ENCODE data around the gene GRIFIN.
"Not testable (repeated sequence)": the region's sequence is repeated elsewhere in the genome, so short reads cannot be mapped to it uniquely, and the experiment has no call there.

Gene GRIFIN

DNA sequence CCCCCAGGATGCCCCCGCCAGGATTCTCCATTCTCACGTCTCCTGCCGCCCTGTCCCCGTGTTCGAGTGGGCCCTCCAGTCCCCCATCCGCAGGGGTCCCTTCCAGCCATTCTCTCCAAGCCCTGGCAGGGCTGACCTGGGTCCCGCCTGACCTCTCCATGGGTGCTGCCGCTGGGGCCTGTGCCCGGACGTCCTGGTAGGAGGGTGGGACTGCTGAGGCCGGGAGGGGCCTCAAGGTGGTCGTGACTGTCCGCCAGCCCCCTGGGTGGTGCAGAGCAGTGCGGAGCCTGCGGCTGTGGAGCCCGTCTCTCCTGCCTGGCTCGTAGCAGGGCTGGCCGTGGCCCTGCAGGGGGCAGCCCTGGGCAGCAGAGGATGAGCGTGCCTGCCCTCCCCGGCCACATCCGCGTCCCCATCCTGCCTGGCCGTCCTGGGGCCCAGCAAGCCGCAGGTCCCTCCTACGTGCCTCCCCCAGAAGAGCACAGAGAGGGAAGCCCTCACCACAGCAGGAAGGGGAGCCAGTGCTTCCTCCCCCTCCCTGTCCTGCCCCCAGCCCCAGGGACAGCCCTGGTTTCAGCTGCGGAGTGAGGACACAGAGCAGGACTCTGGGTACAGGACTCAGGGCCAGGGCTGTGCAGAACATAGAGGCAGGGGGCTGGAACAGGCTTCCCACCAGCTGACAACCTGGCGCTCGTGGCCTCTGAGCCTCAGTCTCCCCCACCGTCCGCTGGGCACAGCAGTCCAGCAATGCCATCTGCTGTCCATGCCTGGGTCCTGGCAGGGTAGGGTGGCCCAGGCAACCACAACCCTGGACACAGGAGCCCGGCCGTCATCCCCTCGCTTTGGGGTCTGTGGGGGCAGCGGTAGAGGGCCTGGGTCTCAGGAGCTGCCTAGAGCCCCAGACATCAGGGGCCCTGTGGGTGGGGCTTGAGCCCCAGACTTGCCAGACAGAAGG lies 1.5 kb upstream of the GRIFIN start:
- no peak for DNase-seq

DNA sequence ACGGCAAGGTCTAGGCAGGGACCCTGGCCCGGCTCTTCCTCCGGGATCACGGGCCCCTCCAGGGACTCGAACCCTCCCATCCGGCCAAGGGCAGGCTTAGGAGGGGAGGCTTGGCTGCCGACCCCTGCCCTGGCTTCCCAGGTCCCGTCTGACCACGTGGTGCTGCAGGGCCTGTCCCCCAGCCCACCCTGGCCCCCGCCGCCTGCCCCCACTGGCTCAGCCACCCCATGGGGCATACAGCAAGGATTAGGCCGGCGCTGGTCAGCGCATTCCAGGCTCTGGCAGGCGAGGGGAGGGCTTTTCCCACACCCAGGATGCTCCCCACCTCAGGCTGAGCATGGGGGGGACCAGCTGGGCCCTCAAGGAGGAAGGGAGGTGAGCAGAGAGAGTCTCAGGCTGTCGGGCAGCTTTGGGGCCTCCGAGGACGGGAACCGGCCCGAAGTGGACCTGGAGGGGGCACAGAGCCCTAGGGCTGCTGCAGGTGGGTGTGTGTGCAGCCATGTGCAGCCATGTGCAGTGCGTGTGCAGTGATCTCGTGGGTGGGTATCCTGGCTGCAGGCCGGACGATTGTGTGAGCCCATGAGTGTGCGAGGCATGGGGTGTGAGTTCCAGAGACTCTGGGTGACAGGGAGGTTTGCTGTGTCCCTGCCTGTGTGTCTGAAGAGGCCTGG lies 713 bp upstream of the GRIFIN start:
- no peak for DNase-seq

- DNase-seq: no peak
These were observed 551 bp downstream of the GRIFIN start for GRCh38 chr7:2475678-2476015.

- DNase-seq: no peak
These were observed 1.2 kb downstream of the GRIFIN start for GRCh38 chr7:2474813-2475677.

DNA sequence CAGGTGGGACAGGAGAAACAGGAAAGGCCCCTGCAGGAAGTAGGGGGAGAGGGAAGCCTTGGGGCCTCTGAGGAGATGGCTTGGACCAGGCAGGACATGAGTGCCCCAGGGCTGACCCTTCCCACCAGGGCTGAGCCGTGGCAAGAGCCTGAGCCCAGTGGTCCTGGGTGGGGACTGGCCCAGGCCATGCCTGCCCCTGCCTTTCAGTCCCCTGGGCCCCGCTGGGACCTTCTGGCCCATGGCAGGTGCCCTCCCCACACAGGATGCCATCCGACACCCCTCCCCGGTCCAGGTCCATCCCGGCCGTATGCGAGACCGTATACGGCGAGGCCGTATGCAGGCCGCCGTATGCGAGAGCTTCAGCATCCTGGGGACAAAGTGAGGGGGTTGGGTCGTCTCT lies 2.0 kb downstream of the GRIFIN start:
- no peak for DNase-seq

GRCh38 chr7:2473496-2474180 lies 2.6 kb downstream of the GRIFIN start:
- DNase-seq: no peak

DNA sequence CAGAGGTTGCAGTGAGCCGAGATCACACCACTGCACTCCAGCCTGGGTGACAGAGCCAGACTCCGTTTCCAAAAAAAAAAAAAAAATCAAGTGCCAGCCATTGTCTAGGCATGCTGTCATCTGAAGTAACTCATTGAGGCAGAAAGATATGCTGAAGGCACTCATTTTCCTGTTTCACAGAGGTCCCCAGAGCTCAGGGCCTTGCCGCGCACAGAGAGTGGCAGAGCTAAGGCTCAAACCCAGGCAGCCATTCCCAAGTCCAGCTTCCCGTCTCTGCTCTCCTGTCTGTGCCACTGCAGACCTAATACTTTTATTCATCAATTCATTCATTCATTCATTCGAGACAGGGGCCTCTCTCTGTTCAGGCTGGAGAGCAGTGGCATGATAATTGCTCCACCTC lies 3.5 kb downstream of the GRIFIN start:
- DNase-seq: no peak

GRCh38 chr7:2471396-2471795 lies 4.8 kb downstream of the GRIFIN start:
- DNase-seq: peak; percentile 18

- DNase-seq: no peak
These were observed 5.2 kb downstream of the GRIFIN start for GRCh38 chr7:2471022-2471329.

GRCh38 chr7:2470204-2471021 lies 5.8 kb downstream of the GRIFIN start:
- DNase-seq: no peak

- not testable (repeated sequence) for DNase-seq
These were observed 6.6 kb downstream of the GRIFIN start for GRCh38 chr7:2469460-2470203.

DNA sequence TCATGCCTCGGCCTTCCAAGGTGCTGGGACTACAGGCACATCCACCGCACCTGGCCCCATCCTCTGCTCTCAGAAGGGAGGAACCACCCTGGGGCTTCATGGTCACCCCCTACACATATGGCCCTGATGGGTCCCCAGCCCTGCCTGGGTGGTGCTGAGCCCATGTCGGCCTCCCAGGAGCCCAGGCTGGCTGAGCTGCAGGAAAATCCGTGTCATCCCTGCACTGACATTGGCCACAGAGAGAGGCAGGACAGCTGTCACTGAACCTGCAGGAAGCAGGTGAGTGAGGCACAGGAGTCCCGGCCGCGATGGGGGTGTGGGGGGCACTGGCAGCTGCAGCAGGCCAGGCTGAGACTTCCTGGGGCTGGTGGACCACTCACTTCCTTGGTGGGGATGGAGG lies 8.0 kb downstream of the GRIFIN start:
- DNase-seq: no peak

- DNase-seq: no peak
These were observed 9.5 kb downstream of the GRIFIN start for GRCh38 chr7:2466675-2467074.

DNA sequence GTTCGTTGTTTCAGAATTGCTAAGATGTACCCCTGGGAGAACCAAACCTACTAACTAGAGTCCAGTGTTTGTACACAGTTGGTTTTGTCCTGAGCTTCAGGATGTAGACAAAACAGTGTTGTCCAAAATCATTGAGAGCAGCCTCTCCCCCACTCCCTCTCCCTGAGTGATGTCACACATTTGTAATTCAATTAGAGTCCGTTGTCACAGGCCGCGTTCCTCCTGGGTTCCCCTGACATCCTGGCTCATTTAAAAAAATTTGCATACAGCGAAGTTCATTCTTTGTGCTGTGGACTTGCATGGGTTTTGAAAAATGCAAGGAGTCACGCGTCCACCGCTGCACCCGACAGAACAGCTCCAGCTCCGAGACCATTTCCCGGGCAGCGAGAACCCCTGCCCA lies 10.3 kb downstream of the GRIFIN start:
- no peak for DNase-seq

- DNase-seq: no peak
These were observed 13.5 kb downstream of the GRIFIN start for GRCh38 chr7:2462731-2463130.

DNA sequence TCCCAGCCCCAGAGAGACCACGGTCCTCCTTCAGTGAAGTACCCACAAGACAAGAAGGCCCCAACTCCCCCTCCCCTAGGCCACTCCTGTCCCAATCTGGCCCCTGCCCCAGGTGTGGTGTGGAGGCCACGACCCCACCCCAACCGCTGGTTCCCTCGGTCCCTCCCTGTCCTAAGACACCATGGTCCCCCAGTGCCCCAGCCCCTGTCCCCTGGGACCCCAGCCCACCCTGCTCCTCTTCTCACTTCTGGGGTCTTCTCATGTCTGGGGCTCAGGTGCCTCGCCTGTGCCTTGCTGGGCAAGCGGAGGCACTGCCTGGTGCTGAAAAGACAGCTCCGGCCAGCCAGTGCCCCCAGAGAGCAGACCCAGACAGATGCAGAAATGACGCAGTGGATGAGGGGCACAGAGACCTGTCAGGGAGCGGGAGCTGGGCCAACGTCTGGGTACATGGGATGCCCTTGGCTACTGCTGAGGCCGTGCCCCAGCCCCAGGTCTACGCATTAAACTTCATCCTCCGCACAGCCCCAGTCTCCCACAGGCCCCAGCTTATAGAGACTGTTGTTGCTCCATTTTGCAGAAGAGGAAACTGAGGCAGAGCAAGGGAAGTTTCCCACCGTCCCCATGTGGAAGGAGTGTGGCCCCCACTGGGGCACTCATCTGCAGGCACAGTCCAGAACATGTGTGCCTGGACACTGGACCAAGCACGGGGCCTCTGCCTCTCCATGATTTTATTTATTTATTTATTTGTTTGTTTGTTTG lies 14.8 kb downstream of the GRIFIN start:
- no peak for DNase-seq

- DNase-seq: no peak
These were observed 15.6 kb downstream of the GRIFIN start for GRCh38 chr7:2460641-2461040.

- no peak for DNase-seq
These were observed 16.0 kb downstream of the GRIFIN start for GRCh38 chr7:2460188-2460587.

DNA sequence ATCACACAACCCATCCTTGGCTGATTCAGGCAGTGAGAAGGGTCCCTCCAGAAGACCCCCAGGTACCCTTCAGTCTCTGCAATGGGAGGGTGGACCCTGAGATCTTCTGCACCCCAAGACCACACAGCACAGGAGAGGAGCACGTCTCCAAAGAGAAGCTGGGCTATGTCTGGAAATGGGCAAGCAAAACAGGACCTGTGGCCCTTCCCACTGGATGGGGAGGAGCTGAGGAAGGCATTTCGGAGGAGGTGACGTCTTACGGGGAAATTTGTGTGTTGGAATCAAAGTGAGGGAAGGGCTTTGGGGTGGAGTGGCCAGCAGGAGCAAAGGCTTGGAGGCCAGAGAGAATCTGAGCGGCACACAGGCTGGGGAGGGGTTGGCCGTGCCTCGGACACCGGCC lies 16.5 kb downstream of the GRIFIN start:
- DNase-seq: no peak

DNA sequence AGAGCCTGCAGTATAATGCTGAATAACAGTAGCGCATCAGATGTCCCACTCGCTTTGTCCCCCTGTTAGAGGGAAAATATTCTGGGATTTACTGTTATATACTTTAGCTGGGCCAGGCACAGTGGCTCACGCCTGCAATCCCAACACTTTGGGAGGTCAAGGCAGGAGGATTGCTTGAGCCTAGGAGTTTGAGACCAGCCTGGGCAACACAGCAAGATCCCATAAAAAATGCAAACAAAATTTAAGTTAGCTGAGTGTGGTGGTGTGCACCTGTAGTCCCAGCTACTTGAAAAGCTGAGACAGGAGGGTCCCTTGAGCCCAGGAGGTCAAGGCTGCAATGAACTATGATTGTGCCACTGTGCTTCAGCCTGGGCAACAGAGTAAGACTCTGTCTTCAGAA lies 22.3 kb downstream of the GRIFIN start:
- not testable (repeated sequence) for DNase-seq

Data from NCI-H524 treated with DMSO at 0.1 percent for 48 hours (cell line).